K562 (cell line): ENCODE data around the gene ZSWIM3. TPM values are rescaled to one million over a fixed set of nuclear protein-coding genes. Genes with fewer than 3 reads are reported as not detected.

Experiments
- ATAC-seq: fragments of 200-7000 bp; cut with Tn5 transposase; 3 replicates; pipeline ENCODE4 v1.9.1; 2020; ENCODE audit warnings: moderate library complexity
- BruUV-seq: library from RNA; stranded (reverse); fragments of 400-500 nt; replicated peaks from 2 replicates; lab custom pipeline; 2021; lab: Mats Ljungman, UMichigan
- CTCF ChIA-PET: fragments of 300-600 bp; formaldehyde crosslinking; extraction: SDS; loops from one replicate; lab custom pipeline; 2021; ENCODE audit warnings: low intra/inter-chr PET ratio; lab: Yijun Ruan, JAX
- POLR2A ChIA-PET: fragments of 300-600, 350-650 bp; sonication (Branson Sonifier 250); formaldehyde crosslinking; extraction: SDS; loops from one replicate; lab custom pipeline; 2021; ENCODE audit warnings: antibody characterized with exemption, inconsistent platforms; lab: Yijun Ruan, JAX
- DNase-seq, 4 experiments: peaks; one replicate each; pipeline versions ENCODE4 v3.0.0 to v3.0.0-alpha.2; 2011 to 2018; ENCODE audit warnings: low spot score in 3 of 4, mixed read lengths in 3 of 4; ENCODE audit errors: extremely low read depth in 1 of 4
- FAIRE-seq: peaks from 2 replicates; lab custom pipeline; 2011; peaks lifted over from hg19 to GRCh38; lab: Jason Lieb, UNC
- H2AFZ ChIP-seq: 2 replicates; pipeline ENCODE4 v1.6.0; 2011; ENCODE audit warnings: low read depth, low read length, control low read depth, inconsistent platforms
- H3K27ac ChIP-seq: fragments of 200-600 bp; 3 replicates; pipeline ENCODE4 v1.8.0; 2011; ENCODE audit warnings: low read depth, mild to moderate bottlenecking, control low read depth, inconsistent platforms, low read length, moderate library complexity, mixed read lengths; ENCODE audit errors: extremely low read depth
- H3K27me3 ChIP-seq, 2 experiments: fragments of 300-600 bp in 1 of 2; 2 replicates in 1 of 2; 3 replicates in 1 of 2; pipeline versions ENCODE4 v1.6.0 to v1.8.0; 2011; ENCODE audit warnings: inconsistent platforms in 2 of 2, low read length in 2 of 2, mild to moderate bottlenecking in 1 of 2, mixed read lengths in 1 of 2, moderate library complexity in 1 of 2; ENCODE audit not compliant: control insufficient read depth in 2 of 2, insufficient read depth in 2 of 2
- H3K36me3 ChIP-seq: fragments of 300-600 bp; 3 replicates; pipeline ENCODE4 v1.8.0; 2011; ENCODE audit warnings: mild to moderate bottlenecking, low read length, inconsistent platforms; ENCODE audit not compliant: control insufficient read depth, insufficient read depth
- H3K4me1 ChIP-seq, 2 experiments: fragments of 200-600 bp in 1 of 2; replicated peaks in 1 of 2; 2 replicates in 1 of 2; 3 replicates in 1 of 2; pipeline versions ENCODE4 v1.5.1 to v1.8.0; 2011; ENCODE audit warnings: inconsistent platforms in 2 of 2, low read length in 2 of 2, mild to moderate bottlenecking in 1 of 2, mixed read lengths in 1 of 2, moderate library complexity in 1 of 2; ENCODE audit not compliant: control insufficient read depth in 2 of 2, insufficient read depth in 2 of 2
- H3K4me2 ChIP-seq: 2 replicates; pipeline ENCODE4 v1.6.1; 2011; ENCODE audit warnings: low read length, control low read depth, inconsistent platforms, mixed read lengths; ENCODE audit not compliant: insufficient read depth
- H3K4me3 ChIP-seq: fragments of 200-600 bp; sonication (generic), shearing (Covaris generic); 2 replicates; pipeline ENCODE4 v1.5.1; 2016; ENCODE audit warnings: control low read depth, inconsistent platforms
- H3K79me2 ChIP-seq: fragments of 200-600 bp; 3 replicates; pipeline ENCODE4 v1.8.0; 2011; ENCODE audit warnings: low read length, inconsistent platforms; ENCODE audit not compliant: control insufficient read depth, insufficient read depth
- H3K9ac ChIP-seq, 2 experiments: 2 replicates each; pipeline versions ENCODE4 v1.6.0 to v1.6.1; 2011; ENCODE audit warnings: low read depth in 2 of 2, low read length in 2 of 2, control low read depth in 1 of 2, inconsistent platforms in 1 of 2, mild to moderate bottlenecking in 1 of 2, mixed read lengths in 1 of 2; ENCODE audit not compliant: insufficient read depth in 1 of 2
- H3K9me1 ChIP-seq: one replicate; pipeline ENCODE4 v1.6.0; 2011; ENCODE audit warnings: inconsistent platforms, mild to moderate bottlenecking, low read length, moderate library complexity; ENCODE audit not compliant: control insufficient read depth, insufficient read depth
- H3K9me3 ChIP-seq: replicated peaks from 2 replicates; pipeline ENCODE4 v1.5.1; 2011; ENCODE audit warnings: low read depth, low read length, inconsistent platforms; ENCODE audit not compliant: control insufficient read depth, insufficient read depth
- H4K20me1 ChIP-seq: replicated peaks from 2 replicates; pipeline ENCODE4 v1.6.1; 2011; ENCODE audit warnings: low read length, inconsistent platforms, mixed read lengths; ENCODE audit not compliant: control insufficient read depth, insufficient read depth
- POLR2G ChIP-seq: fragments of 200-400 bp; formaldehyde crosslinking; IDR thresholded peaks from 2 replicates; pipeline ENCODE4 v1.6.1; 2017; ENCODE audit warnings: low read depth, mild to moderate bottlenecking, antibody characterized with exemption, low read length, moderate library complexity
- RERE ChIP-seq: sonication (generic); formaldehyde crosslinking; IDR thresholded peaks from 2 replicates; pipeline ENCODE4 v1.8.0; 2023; ENCODE audit warnings: missing genetic modification reagents, mild to moderate bottlenecking, borderline replicate concordance
- SRSF3 ChIP-seq: fragments of 200-400 bp; formaldehyde crosslinking; IDR thresholded peaks from 2 replicates; pipeline ENCODE4 v1.6.1; 2016; ENCODE audit warnings: mild to moderate bottlenecking, low read length, moderate library complexity; ENCODE audit not compliant: insufficient read depth
- ZNF449 ChIP-seq: fragments of 250-450 bp; sonication (Bioruptor Pico); IDR thresholded peaks from 2 replicates; pipeline ENCODE4 v1.8.0; 2022; ENCODE audit warnings: moderate library complexity, mild to moderate bottlenecking, inconsistent platforms
- WGBS: fragments of 100-300 bp; shearing (Covaris generic); methylation state at CpG from one replicate; pipeline ENCODE4 v1.1.6; 2016; ENCODE audit warnings: low coverage, mixed read lengths; ENCODE audit not compliant: insufficient coverage; ENCODE audit errors: missing lambda C conversion rate; 5-methylcytosine and 5-hydroxymethylcytosine counted together
- in situ Hi-C: fragments of 300-500 bp; cut with MboI; formaldehyde crosslinking; loops from 4 replicates; pipeline ENCODE4 v1.15.0; 2018; ENCODE audit warnings: inconsistent platforms, mixed read lengths
- intact Hi-C: fragments of 100-400 bp; cut with micrococcal nuclease; formaldehyde crosslinking; loops from 2 replicates; pipeline ENCODE4 v1.14.2; 2022
- polyA plus RNA-seq, 8 experiments: library from polyadenylated mRNA; depleted of rRNA in 4 of 8; stranded (reverse) in 5 of 8; unstranded in 3 of 8; fragments of >200 nt; fragmentation: Nextera tagmentation in 2 of 8; fragmentation: Illumina TruSeq in 1 of 8; extraction: Ambion mirVana in 2 of 8; extraction: Trizol in 1 of 8; gene quantifications; 2 replicates each; pipeline versions ENCODE4 v1.2.1 to v1.2.3, GENCODE V29; 2011 to 2014; ENCODE audit warnings: inconsistent platforms in 1 of 8, missing spikeins in 1 of 8
- total RNA-seq, 7 experiments: library from RNA; depleted of rRNA in 6 of 7; stranded (reverse); fragments of >200 nt in 6 of 7; fragmentation: Illumina TruSeq in 2 of 7; extraction: Trizol in 2 of 7; gene quantifications; 2 replicates each; pipeline versions ENCODE4 v1.2.1 to v1.2.3, GENCODE V29; 2011 to 2021; ENCODE audit warnings: low replicate concordance in 1 of 7

ZSWIM3 gene
- total and polyA plus RNA-seq, 9 of the 15 experiments (the other 6 are each of a cell fraction or from before 2014, with no cell fraction given), result 1.7 to 4.3 (median 2.9) TPM

- H3K9me3 ChIP-seq, result no peaks in the 10 kb centered on the region
- peaks cover 3% of the 10 kb centered on the region for H3K9me1 ChIP-seq
- FAIRE-seq, result no peak
- no peaks in the 10 kb centered on the region for H4K20me1 ChIP-seq
- in situ Hi-C loops (no loop called here), intact Hi-C loops (no loop called here)
- H3K79me2 ChIP-seq, result no peaks in the 10 kb centered on the region
- no TSS peak for BruUV-seq
- TF ChIP-seq SRSF3, result no peak
- TF ChIP-seq POLR2G, result peak; percentile 58
- no peaks in the 10 kb centered on the region for H3K27me3 ChIP-seq
- 87% methylated on average over 25 of the region's 25 CpGs for WGBS
- H3K36me3 ChIP-seq, result peaks cover 27% of the 10 kb centered on the region; the same call in 2 of the 3 replicates
- peak overlapping the region in 1 of 2 experiments; percentile 27; a peak in 1 of 4 replicates for H3K9ac ChIP-seq
- no peak for DNase-seq
- no peak overlapping the region for H3K4me2 ChIP-seq
- ChIA-PET CTCF (interaction anchor here (0.6 kb wide), 1 partner anchor 53 kb away, joined by 3 read pairs; no protein-coding TSS in a partner anchor), POLR2A (interaction anchor here (0.7 to 4.9 kb wide), 3 partner anchors 11 to 98 kb away, joined by 3 to 19 read pairs (median 8); partner anchors contain the start of gene ACOT8)
- no peak overlapping the region for H2AFZ ChIP-seq
- H3K27ac ChIP-seq, result no peak overlapping the region
- H3K4me3 ChIP-seq, result no peak overlapping the region
- peaks cover 11 to 19% of the 10 kb centered on the region in 2 experiments for H3K4me1 ChIP-seq
- ATAC-seq, result no peak
Measured at GRCh38 chr20:45840700-45841198, 16.7 kb upstream of the ZSWIM3 start.

GRCh38 chr20:45841407-45842129 is 15.8 kb upstream of the ZSWIM3 start:
- no TSS peak for BruUV-seq
- ATAC-seq (no peak), DNase-seq (no peak), FAIRE-seq (no peak)
- no peak overlapping the region for H2AFZ ChIP-seq
- H3K27ac ChIP-seq, result no peak overlapping the region
- ChIA-PET POLR2A (interaction anchor here (0.7 to 4.9 kb wide), 3 partner anchors 8 to 97 kb away, joined by 3 to 19 read pairs (median 4); partner anchors contain the start of gene SNX21), CTCF (no interaction called here)
- no peaks in the 10 kb centered on the region for H4K20me1 ChIP-seq
- no peaks in the 10 kb centered on the region for H3K9me3 ChIP-seq
- in situ Hi-C loops, result no loop called here
- H3K27me3 ChIP-seq, result no peaks in the 10 kb centered on the region
- no peak overlapping the region for H3K4me2 ChIP-seq
- no peak overlapping the region for H3K9ac ChIP-seq
- WGBS, result 82% methylated on average over 10 of the region's 10 CpGs
- no peaks in the 10 kb centered on the region for H3K79me2 ChIP-seq
- intact Hi-C loops, result no loop called here
- peaks cover 3% of the 10 kb centered on the region for H3K9me1 ChIP-seq
- no peak overlapping the region for H3K4me3 ChIP-seq
- H3K36me3 ChIP-seq, result peaks cover 31% of the 10 kb centered on the region; the same call in 2 of the 3 replicates
- peaks cover 5 to 12% of the 10 kb centered on the region in 2 experiments for H3K4me1 ChIP-seq
- TF ChIP-seq RERE (CRISPR knock-in tag) (no peak), ZNF449 (CRISPR knock-in tag) (no peak)
